Epithelial cell of esophagus (primary cell): Measurements from ENCODE around the gene RNF220.

ENCODE experiments used
- DNase-seq: peaks from one replicate; pipeline ENCODE4 v3.0.0; 2010; ENCODE audit warnings: low read depth
- H3K4me3 ChIP-seq: 2 replicates; pipeline ENCODE4 v1.5.1; 2011; ENCODE audit warnings: mild to moderate bottlenecking, low read length, control low read depth
- TF ChIP-seq, protein P1 (sequence below): IDR thresholded peaks from 2 replicates; pipeline ENCODE4 v1.5.1; 2011; ENCODE audit warnings: low read depth, mild to moderate bottlenecking, low read length, control low read depth, inconsistent platforms; ENCODE audit not compliant: insufficient read depth; ENCODE audit errors: missing control alignments

RNF220 gene

DNA sequence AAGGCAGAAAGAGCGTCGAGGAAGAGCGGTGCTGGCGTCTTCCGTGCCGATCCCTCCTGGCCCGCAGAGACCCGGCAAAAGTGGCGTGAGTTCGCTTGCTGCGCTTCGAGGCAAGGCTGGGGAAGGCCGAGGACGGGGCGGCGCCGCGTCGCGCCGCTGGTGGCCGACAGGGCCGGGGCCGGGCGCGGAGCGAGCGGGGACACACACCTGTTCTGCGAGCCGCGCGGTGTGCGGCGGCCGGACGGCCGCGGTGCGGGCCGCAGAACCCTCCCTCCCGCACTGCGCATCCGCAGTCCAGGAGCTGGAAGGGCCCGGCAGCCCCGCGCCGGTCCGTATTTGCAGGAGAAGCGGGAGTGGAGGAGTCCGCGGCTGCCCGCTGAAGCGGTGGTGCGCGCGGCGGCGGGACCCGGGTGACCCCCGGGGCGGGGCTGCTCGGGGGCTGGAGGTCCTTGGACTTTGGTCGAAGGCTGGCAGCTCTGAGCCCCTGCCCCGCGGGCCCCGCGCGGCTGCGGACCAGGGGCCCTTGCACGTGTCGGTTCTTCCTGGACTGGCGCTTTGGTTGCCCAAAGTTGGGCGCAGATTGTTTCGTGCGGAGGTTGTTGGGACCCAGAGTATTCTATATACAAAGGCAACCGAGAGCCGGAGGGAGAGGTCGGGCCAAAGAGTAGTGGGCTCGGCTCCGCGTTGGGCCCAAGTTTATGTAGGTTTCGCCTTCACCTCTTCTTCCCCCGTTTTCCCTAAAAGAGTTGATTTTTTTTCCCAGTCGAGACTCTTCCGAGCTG lies 2.6 kb downstream of the RNF220 start:
- no peak for DNase-seq
- H3K4me3 ChIP-seq, result no peak overlapping the region
- TF ChIP-seq, protein P1, sequence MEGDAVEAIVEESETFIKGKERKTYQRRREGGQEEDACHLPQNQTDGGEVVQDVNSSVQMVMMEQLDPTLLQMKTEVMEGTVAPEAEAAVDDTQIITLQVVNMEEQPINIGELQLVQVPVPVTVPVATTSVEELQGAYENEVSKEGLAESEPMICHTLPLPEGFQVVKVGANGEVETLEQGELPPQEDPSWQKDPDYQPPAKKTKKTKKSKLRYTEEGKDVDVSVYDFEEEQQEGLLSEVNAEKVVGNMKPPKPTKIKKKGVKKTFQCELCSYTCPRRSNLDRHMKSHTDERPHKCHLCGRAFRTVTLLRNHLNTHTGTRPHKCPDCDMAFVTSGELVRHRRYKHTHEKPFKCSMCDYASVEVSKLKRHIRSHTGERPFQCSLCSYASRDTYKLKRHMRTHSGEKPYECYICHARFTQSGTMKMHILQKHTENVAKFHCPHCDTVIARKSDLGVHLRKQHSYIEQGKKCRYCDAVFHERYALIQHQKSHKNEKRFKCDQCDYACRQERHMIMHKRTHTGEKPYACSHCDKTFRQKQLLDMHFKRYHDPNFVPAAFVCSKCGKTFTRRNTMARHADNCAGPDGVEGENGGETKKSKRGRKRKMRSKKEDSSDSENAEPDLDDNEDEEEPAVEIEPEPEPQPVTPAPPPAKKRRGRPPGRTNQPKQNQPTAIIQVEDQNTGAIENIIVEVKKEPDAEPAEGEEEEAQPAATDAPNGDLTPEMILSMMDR, result no peak

DNA sequence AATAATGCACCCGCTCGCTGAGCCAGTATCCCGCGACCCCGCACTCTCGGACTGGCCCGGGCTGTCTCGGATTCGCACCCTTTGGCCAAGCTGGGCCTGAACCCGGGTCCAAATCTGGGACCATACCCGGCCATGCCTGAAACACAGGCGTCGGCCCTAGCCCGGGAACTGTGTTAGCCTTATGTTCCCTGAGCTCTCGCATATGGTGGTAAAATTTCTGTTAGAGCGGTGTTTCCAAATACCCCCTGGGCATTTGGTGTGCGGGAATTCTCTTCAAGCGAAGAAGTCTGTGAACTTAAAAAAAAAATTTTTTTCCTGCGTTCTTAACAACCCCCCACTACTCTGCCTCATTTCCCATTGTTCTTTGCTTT lies 3.1 kb downstream of the RNF220 start:
- TF ChIP-seq, protein P1, result no peak
- DNase-seq, result no peak

DNA sequence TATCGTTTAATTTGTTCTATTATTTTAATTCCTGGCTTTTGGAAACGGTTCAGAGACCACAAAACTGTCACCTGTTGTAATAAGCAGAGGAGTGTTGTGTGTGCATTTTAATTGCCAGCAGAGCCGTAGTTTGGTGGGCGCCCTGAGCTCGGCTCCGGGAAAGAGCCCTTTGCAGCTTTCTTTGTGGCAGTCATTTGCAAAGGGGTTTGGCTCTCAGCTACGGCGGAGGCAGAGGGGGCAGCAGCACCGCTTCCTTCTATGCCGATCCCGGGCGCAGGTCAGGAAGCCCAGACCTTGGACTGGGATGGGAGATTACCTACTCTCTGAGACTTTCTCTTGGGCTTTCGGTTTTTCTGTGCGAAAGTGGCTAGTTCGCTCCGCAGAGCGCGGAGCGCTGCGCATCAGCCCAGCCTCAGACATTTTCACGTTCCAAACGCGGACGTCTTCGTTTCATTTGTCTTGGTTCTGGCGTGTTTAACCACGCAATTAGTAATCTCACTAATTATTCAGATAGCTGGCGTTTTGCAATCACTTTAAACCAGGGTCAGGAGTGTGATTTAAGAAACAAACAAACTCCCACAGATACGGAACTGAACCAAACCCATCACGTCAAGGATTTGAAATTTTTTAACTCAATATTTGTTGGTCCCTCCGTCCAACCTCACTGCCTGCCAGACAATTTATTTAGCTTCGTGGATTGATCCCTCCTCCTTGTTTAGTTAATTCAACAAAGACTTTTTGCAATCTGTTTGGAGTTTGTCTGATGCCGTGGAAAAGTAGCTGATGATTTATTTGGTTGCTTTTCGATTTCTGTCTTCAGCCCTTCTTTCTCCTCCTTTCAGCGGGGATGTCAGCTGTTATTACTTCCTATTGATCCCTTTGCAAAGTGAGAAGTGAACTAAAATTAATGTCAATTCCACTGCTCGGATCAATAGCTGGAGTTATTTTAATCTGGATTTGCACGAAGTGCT lies 3.9 kb downstream of the RNF220 start:
- TF ChIP-seq, protein P1, result no peak
- no peak overlapping the region for H3K4me3 ChIP-seq
- DNase-seq, result no peak

More for the DNA sequence above, 3.1 kb downstream of the RNF220 start:
- no peak overlapping the region for H3K4me3 ChIP-seq

DNA sequence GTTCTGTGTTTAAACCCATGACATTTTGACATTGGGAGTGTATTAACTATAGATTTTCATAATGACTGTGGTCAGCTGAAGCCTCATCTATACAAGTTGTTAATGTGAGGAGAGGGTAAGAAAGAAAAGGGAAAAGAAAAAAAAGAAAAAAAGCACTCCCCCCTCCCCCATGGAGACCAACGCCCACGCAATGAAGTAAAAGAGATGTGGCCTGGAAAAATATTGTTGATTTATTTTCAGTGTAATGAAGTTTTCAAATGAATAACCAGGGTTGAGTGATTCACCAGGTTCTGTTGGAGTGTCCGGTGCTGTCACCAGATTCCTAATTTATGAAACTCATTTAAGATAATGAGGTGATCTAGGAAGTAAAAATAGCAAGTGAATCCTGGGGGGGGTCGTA lies 4.7 kb downstream of the RNF220 start:
- no peak for DNase-seq
- H3K4me3 ChIP-seq, result no peak overlapping the region
- TF ChIP-seq, protein P1, result no peak

DNA sequence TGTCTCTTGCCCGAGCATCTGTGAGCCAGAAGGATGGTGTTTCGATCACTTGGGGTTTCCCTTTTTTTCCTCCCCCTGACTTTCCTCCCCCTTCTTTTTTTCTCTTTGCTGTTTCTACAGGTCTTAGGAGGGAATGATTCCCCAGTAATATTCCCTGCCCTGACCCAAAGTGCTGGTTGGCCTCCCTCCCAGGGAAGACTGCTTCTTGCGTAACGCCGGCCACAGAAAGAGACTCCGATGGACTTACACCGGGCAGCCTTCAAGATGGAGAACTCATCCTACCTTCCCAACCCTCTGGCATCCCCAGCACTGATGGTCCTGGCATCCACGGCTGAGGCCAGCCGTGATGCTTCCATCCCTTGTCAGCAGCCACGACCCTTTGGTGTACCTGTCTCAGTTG lies 6.8 kb downstream of the RNF220 start:
- H3K4me3 ChIP-seq, result no peak overlapping the region
- TF ChIP-seq, protein P1, result no peak
- no peak for DNase-seq

DNA sequence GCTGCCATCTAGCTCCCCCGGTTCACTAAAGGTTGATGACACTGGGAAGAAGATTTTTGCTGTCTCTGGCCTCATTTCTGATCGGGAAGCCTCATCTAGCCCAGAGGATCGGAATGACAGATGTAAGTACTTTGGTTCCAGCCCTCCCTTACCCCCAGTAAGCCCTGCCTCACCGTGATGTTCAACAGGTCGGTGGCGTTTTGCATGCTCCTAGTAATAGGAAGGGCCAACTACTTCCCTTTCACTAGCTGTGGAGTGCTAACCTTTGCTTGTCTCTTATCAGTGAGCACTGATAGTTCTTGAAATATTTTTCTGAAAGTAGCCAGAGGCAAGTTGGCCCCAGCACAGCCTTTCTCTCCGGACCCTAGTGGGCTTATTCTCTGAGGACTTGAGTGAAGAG lies 7.5 kb downstream of the RNF220 start:
- no peak overlapping the region for H3K4me3 ChIP-seq
- TF ChIP-seq, protein P1, result no peak
- DNase-seq, result no peak
